ENCODE results near the gene NCAM1.

DNA sequence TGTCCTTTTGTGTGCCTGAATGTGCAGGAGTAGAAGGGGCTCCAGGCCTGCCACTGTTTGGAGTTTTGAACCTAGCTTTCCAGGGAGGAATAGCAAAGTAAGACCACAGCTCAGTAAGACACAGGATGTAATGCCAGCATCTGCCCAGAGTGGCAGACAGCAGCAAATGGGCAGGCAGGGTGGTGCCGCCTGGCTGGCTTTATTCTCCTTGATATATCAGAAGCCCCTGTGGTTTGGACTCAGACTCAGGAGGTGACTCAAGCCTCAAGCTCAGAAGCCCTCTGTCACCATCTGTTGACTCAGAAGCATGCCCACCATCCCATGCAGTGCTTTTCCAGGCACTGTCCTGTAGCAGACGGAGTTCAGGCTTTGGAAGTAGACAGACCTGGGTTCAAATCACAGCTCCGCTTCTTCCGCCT lies 280.4 kb downstream of the NCAM1 start:
- TF ChIP-seq, protein P1, sequence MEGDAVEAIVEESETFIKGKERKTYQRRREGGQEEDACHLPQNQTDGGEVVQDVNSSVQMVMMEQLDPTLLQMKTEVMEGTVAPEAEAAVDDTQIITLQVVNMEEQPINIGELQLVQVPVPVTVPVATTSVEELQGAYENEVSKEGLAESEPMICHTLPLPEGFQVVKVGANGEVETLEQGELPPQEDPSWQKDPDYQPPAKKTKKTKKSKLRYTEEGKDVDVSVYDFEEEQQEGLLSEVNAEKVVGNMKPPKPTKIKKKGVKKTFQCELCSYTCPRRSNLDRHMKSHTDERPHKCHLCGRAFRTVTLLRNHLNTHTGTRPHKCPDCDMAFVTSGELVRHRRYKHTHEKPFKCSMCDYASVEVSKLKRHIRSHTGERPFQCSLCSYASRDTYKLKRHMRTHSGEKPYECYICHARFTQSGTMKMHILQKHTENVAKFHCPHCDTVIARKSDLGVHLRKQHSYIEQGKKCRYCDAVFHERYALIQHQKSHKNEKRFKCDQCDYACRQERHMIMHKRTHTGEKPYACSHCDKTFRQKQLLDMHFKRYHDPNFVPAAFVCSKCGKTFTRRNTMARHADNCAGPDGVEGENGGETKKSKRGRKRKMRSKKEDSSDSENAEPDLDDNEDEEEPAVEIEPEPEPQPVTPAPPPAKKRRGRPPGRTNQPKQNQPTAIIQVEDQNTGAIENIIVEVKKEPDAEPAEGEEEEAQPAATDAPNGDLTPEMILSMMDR (IDR thresholded peaks at IDR 0.05; ENCODE audit: insufficient read depth, low read length, poor library complexity, severe bottlenecking) = no peak
- no peak for TF ChIP-seq EZH2phosphoT487 (conservative IDR thresholded peaks at IDR 0.05; ENCODE audit: low read length)

All from SU-DHL-6 (cell line).